ENCODE measurements around the gene ABCG8. TPM values are rescaled to one million over a fixed set of nuclear protein-coding genes. Genes with fewer than 3 reads are reported as not detected.
A peak's percentile ranks its signal among the peaks of the same experiment; 100 is the strongest.

Gene ABCG8
- total and polyA plus RNA-seq, 2 experiments from 2014 or later, result 4.7 to 6.5 TPM

GRCh38 chr2:43896906-43897305, 58.1 kb downstream of the ABCG8 start:
- Histone ChIP-seq H3K27ac (no peak overlapping the region), H3K9me2 (replicated peaks; ENCODE audit: insufficient read depth) (no peaks in the 10 kb centered on the region), H3K79me2 (no peaks in the 10 kb centered on the region), H4K20me1 (ENCODE audit: insufficient read depth, poor library complexity, severe bottlenecking) (no peaks in the 10 kb centered on the region), H3K9me3 (ENCODE audit: low read depth) (no peaks in the 10 kb centered on the region), H2AFZ (no peak overlapping the region), H3K4me1 (ENCODE audit: insufficient read depth) (no peaks in the 10 kb centered on the region), H3K4me2 (no peak overlapping the region), H3K36me3 (replicated peaks; ENCODE audit: insufficient read depth, low read depth) (peaks cover 3% of the 10 kb centered on the region), H3K27me3 (no peaks in the 10 kb centered on the region), H3K4me3 (no peak overlapping the region)
- no peak for DNase-seq (ENCODE audit: low spot score)
- TF ChIP-seq, protein P1, sequence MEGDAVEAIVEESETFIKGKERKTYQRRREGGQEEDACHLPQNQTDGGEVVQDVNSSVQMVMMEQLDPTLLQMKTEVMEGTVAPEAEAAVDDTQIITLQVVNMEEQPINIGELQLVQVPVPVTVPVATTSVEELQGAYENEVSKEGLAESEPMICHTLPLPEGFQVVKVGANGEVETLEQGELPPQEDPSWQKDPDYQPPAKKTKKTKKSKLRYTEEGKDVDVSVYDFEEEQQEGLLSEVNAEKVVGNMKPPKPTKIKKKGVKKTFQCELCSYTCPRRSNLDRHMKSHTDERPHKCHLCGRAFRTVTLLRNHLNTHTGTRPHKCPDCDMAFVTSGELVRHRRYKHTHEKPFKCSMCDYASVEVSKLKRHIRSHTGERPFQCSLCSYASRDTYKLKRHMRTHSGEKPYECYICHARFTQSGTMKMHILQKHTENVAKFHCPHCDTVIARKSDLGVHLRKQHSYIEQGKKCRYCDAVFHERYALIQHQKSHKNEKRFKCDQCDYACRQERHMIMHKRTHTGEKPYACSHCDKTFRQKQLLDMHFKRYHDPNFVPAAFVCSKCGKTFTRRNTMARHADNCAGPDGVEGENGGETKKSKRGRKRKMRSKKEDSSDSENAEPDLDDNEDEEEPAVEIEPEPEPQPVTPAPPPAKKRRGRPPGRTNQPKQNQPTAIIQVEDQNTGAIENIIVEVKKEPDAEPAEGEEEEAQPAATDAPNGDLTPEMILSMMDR (IDR thresholded peaks at IDR 0.05; ENCODE audit: poor library complexity), result no peak
- no peak for TF ChIP-seq EZH2 (IDR thresholded peaks at IDR 0.05; ENCODE audit: borderline replicate concordance)
- TF ChIP-seq EZH2phosphoT487 (IDR thresholded peaks at IDR 0.05; ENCODE audit: low read depth, severe bottlenecking, unreplicated experiment), result no peak
- 100% methylated on average over 1 of the region's 1 CpG for WGBS (ENCODE audit: low lambda C conversion rate, missing lambda C conversion rate)

DNA sequence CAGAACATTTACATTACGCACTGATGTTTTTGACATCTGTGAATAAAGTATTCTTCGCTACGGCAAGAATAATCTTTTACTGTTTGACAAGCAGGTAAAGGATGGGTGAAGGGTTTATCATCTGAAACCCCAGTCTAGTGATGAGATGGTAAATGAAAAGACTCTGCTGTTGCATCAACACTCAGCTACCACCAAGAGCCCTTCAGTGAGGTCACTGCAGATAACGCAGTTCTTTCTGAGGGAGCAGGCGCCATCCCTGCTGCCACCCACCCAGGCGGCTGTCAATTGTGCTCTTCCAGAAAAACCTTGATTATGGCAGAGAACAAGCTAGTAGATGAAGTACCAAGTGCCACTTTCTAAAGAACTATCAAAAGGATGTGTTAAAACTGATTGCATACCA, 58.7 kb downstream of the ABCG8 start:
- Histone ChIP-seq H3K4me2 (no peak overlapping the region), H3K4me1 (ENCODE audit: insufficient read depth) (no peaks in the 10 kb centered on the region), H3K9me3 (ENCODE audit: low read depth) (no peaks in the 10 kb centered on the region), H3K27ac (no peak overlapping the region), H3K27me3 (no peaks in the 10 kb centered on the region), H4K20me1 (ENCODE audit: insufficient read depth, poor library complexity, severe bottlenecking) (no peaks in the 10 kb centered on the region), H3K79me2 (no peaks in the 10 kb centered on the region), H3K9me2 (replicated peaks; ENCODE audit: insufficient read depth) (no peaks in the 10 kb centered on the region), H2AFZ (no peak overlapping the region), H3K36me3 (replicated peaks; ENCODE audit: insufficient read depth, low read depth) (peaks cover 3% of the 10 kb centered on the region), H3K4me3 (no peak overlapping the region)
- no peak for DNase-seq (ENCODE audit: low spot score)
- WGBS (ENCODE audit: low lambda C conversion rate, missing lambda C conversion rate), result 90% methylated on average over 6 of the region's 6 CpGs
- TF ChIP-seq EZH2 (IDR thresholded peaks at IDR 0.05; ENCODE audit: borderline replicate concordance) (no peak), EZH2phosphoT487 (IDR thresholded peaks at IDR 0.05; ENCODE audit: low read depth, severe bottlenecking, unreplicated experiment) (no peak)
- TF ChIP-seq, protein P1 (IDR thresholded peaks at IDR 0.05; ENCODE audit: poor library complexity), result no peak

DNA sequence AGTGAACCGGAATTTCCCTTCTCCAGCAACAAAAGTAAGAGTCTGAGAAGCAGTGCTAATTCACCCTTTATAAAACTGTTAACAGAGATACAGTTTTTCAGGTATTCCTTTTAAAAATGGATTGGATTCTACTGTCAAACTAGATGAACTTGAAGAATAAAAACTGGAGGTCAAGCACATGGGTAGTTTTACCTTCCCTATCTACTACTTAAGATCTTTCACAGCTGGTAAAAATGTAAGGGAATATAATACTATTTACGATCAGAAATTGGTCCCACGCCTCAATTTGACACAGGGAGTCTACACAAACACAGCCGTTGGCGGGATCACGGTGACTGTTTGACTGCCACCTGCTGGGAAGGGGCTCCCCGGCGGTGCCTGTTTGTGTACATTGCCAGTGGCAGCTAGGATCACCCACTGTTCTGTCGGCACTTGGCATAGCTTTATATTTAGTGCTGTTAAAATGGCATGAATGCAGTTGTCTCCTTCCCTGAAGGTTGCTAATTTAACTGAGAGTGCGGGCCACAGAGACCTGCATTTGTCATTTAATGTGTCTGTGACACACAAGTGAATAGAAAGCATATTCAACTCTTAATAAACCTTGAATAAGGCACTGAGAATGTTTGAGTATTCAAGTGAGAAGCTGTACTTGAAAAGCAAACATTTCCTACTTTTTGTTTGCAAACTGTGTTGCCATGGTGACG, 59.5 kb downstream of the ABCG8 start:
- TF ChIP-seq EZH2phosphoT487 (IDR thresholded peaks at IDR 0.05; ENCODE audit: low read depth, severe bottlenecking, unreplicated experiment), result no peak
- TF ChIP-seq, protein P1 (IDR thresholded peaks at IDR 0.05; ENCODE audit: poor library complexity), result peak; percentile 39
- Histone ChIP-seq H3K27ac (no peak overlapping the region), H2AFZ (no peak overlapping the region), H3K79me2 (no peaks in the 10 kb centered on the region), H3K4me3 (no peak overlapping the region), H3K9me3 (ENCODE audit: low read depth) (no peaks in the 10 kb centered on the region), H4K20me1 (ENCODE audit: insufficient read depth, poor library complexity, severe bottlenecking) (no peaks in the 10 kb centered on the region), H3K4me1 (ENCODE audit: insufficient read depth) (no peaks in the 10 kb centered on the region), H3K9me2 (replicated peaks; ENCODE audit: insufficient read depth) (no peaks in the 10 kb centered on the region), H3K27me3 (no peaks in the 10 kb centered on the region), H3K4me2 (no peak overlapping the region), H3K36me3 (replicated peaks; ENCODE audit: insufficient read depth, low read depth) (peaks cover 2% of the 10 kb centered on the region)
- DNase-seq (ENCODE audit: low spot score), result peak; percentile 40
- 60% methylated on average over 11 of the region's 11 CpGs for WGBS (ENCODE audit: low lambda C conversion rate, missing lambda C conversion rate)

Data from hepatocyte (in vitro differentiated cells).